IPS-NIHi7 (cell line): ENCODE data around the gene TBX1.
"Not testable (repeated sequence)": the region's sequence is repeated elsewhere in the genome, so short reads cannot be mapped to it uniquely, and the experiment has no call there.

Experiments used
- DNase-seq: peaks from one replicate; pipeline ENCODE4 v3.0.0; 2012; ENCODE audit warnings: mixed read lengths; ENCODE audit errors: extremely low spot score

The TBX1 gene

GRCh38 chr22:19783586-19784383, 23.2 kb downstream of the TBX1 start:
- DNase-seq, result no peak

GRCh38 chr22:19784384-19785175, 24.0 kb downstream of the TBX1 start:
- no peak for DNase-seq

- DNase-seq, result no peak
Measured at GRCh38 chr22:19785461-19786263, 25.1 kb downstream of the TBX1 start.

- no peak for DNase-seq
Measured at GRCh38 chr22:19786264-19786585, 25.6 kb downstream of the TBX1 start.

GRCh38 chr22:19786959-19787848, 26.6 kb downstream of the TBX1 start:
- no peak for DNase-seq

GRCh38 chr22:19787849-19788141, 27.2 kb downstream of the TBX1 start:
- no peak for DNase-seq

- DNase-seq, result no peak
Measured at GRCh38 chr22:19788661-19789225, 28.2 kb downstream of the TBX1 start.

GRCh38 chr22:19789406-19789805, 28.8 kb downstream of the TBX1 start:
- DNase-seq, result no peak

- DNase-seq, result no peak
Measured at GRCh38 chr22:19789828-19790227, 29.2 kb downstream of the TBX1 start.

GRCh38 chr22:19791243-19791642, 30.7 kb downstream of the TBX1 start:
- DNase-seq, result no peak

GRCh38 chr22:19791894-19792293, 31.3 kb downstream of the TBX1 start:
- DNase-seq, result no peak

GRCh38 chr22:19792383-19792896, 31.9 kb downstream of the TBX1 start:
- not testable (repeated sequence) for DNase-seq

GRCh38 chr22:19793161-19793560, 32.6 kb downstream of the TBX1 start:
- no peak for DNase-seq

- no peak for DNase-seq
Measured at GRCh38 chr22:19793661-19794310, 33.2 kb downstream of the TBX1 start.

- no peak for DNase-seq
Measured at GRCh38 chr22:19795617-19796008, 35.0 kb downstream of the TBX1 start.

- no peak for DNase-seq
Measured at GRCh38 chr22:19796160-19796559, 35.6 kb downstream of the TBX1 start.

- no peak for DNase-seq
Measured at GRCh38 chr22:19797086-19798002, 36.8 kb downstream of the TBX1 start.

GRCh38 chr22:19798003-19798665, 37.6 kb downstream of the TBX1 start:
- no peak for DNase-seq

GRCh38 chr22:19798891-19799293, 38.3 kb downstream of the TBX1 start:
- no peak for DNase-seq
